Skeletal muscle tissue (tissue), 4 donors: ENCODE results near the gene TAF7. TPM values are rescaled to one million over a fixed set of nuclear protein-coding genes. Genes with fewer than 3 reads are reported as not detected.
A peak's percentile ranks its signal among the peaks of the same experiment; 100 is the strongest.
"Not testable (repeated sequence)": the region's sequence is repeated elsewhere in the genome, so short reads cannot be mapped to it uniquely, and the experiment has no call there.

ENCODE experiments used
- H3K27ac ChIP-seq: one replicate; pipeline ENCODE4 v1.7.0; 2013; ENCODE audit warnings: mild to moderate bottlenecking, low read depth, low read length, inconsistent platforms
- H3K27me3 ChIP-seq, 3 donors: one replicate each; pipeline ENCODE4 v1.7.0; 2013; ENCODE audit warnings: low read length in 3 of 3; ENCODE audit not compliant: control insufficient read depth in 3 of 3, insufficient read depth in 3 of 3
- H3K36me3 ChIP-seq, 3 donors: one replicate each; pipeline ENCODE4 v1.7.0; 2013; ENCODE audit warnings: low read length in 3 of 3; ENCODE audit not compliant: control insufficient read depth in 3 of 3, insufficient read depth in 3 of 3
- H3K4me1 ChIP-seq, 3 donors: one replicate each; pipeline ENCODE4 v1.7.0; 2013; ENCODE audit warnings: low read length in 3 of 3, mild to moderate bottlenecking in 3 of 3; ENCODE audit not compliant: control insufficient read depth in 3 of 3, insufficient read depth in 3 of 3
- H3K4me3 ChIP-seq, 3 donors: one replicate each; pipeline ENCODE4 v1.7.0; 2013; ENCODE audit warnings: low read length in 3 of 3
- H3K9ac ChIP-seq, 3 donors: one replicate each; pipeline ENCODE4 v1.7.0; 2013; ENCODE audit warnings: low read length in 3 of 3, mild to moderate bottlenecking in 3 of 3, moderate library complexity in 2 of 3, low read depth in 1 of 3
- H3K9me3 ChIP-seq, 3 donors: one replicate each; pipeline ENCODE4 v1.7.0; 2013; ENCODE audit warnings: low read length in 3 of 3; ENCODE audit not compliant: control insufficient read depth in 3 of 3
- total RNA-seq: library from RNA; depleted of rRNA; stranded (reverse); fragments of >200 nt; gene quantifications from one replicate; pipeline ENCODE4 v1.2.3, GENCODE V29; 2014
- donor health status: Osteomylitis.

The TAF7 gene
- total RNA-seq, 1 donor from 2014 or later: 72.0 TPM

- H3K27ac ChIP-seq, H3K9ac ChIP-seq, H3K27me3 ChIP-seq, H3K4me3 ChIP-seq: not testable (repeated sequence)
- Histone ChIP-seq H3K4me1 (peaks cover 4 to 28% (median 14%) of the 10 kb centered on the region in 3 donors), H3K36me3 (peaks cover 15 to 27% (median 19%) of the 10 kb centered on the region in 3 donors), H3K9me3 (peaks cover 2 to 21% (median 8%) of the 10 kb centered on the region in 3 donors)
Observed at GRCh38 chr5:141316963-141317362, 3.6 kb downstream of the TAF7 start.

- peaks cover 0 to 10% (median 8%) of the 10 kb centered on the region in 3 donors for H3K9me3 ChIP-seq
- H3K4me1 ChIP-seq: peaks cover 4 to 7% (median 4%) of the 10 kb centered on the region in 3 donors
- H3K36me3 ChIP-seq: peaks cover 7 to 16% (median 10%) of the 10 kb centered on the region in 3 donors
- H3K27me3 ChIP-seq: no peaks in the 10 kb centered on the region
- H3K9ac ChIP-seq: no peak overlapping the region
- H3K27ac ChIP-seq: no peak overlapping the region
- no peak overlapping the region for H3K4me3 ChIP-seq
Observed at GRCh38 chr5:141313711-141314110, 6.9 kb downstream of the TAF7 start.

GRCh38 chr5:141306630-141307029 lies 14.0 kb downstream of the TAF7 start:
- Histone ChIP-seq H3K27ac (no peak overlapping the region), H3K9ac (no peak overlapping the region), H3K36me3 (peaks cover 0 to 2% (median 0%) of the 10 kb centered on the region in 3 donors), H3K27me3 (no peaks in the 10 kb centered on the region), H3K4me1 (no peaks in the 10 kb centered on the region), H3K4me3 (peak overlapping the region in 1 of 3 donors; percentile 13), H3K9me3 (peaks cover 9 to 20% (median 18%) of the 10 kb centered on the region in 3 donors)

- H3K4me1 ChIP-seq: no peaks in the 10 kb centered on the region
- peaks cover 0 to 2% (median 0%) of the 10 kb centered on the region in 3 donors for H3K36me3 ChIP-seq
- no peak within 1 kb of the TSS for H3K4me3 ChIP-seq
- H3K27me3 ChIP-seq: no peaks in the 10 kb centered on the region
- peaks cover 9 to 33% (median 16%) of the 10 kb centered on the region in 3 donors for H3K9me3 ChIP-seq
- no peak within 1 kb of the TSS for H3K9ac ChIP-seq
- H3K27ac ChIP-seq: no peak within 1 kb of the TSS
Observed at GRCh38 chr5:141303756-141304155, 16.8 kb downstream of the TAF7 start, which contains the start of gene SLC25A2. TSS of gene SLC25A2 (minus strand) at chr5:141304049. CDS start at chr5:141303865, 184 bp downstream.

GRCh38 chr5:141298376-141298775 lies 22.2 kb downstream of the TAF7 start:
- Histone ChIP-seq H3K27ac (no peak overlapping the region), H3K9me3 (peaks cover 4 to 24% (median 6%) of the 10 kb centered on the region in 3 donors), H3K36me3 (peaks cover 0 to 3% (median 0%) of the 10 kb centered on the region in 3 donors), H3K27me3 (no peaks in the 10 kb centered on the region), H3K4me1 (no peaks in the 10 kb centered on the region), H3K4me3 (peak overlapping the region in 1 of 3 donors; percentile 10), H3K9ac (no peak overlapping the region)

GRCh38 chr5:141272906-141273305 lies 47.7 kb downstream of the TAF7 start:
- H3K9me3 ChIP-seq: peaks cover 10 to 60% (median 27%) of the 10 kb centered on the region in 3 donors
- no peak overlapping the region for H3K27ac ChIP-seq
- no peaks in the 10 kb centered on the region for H3K4me1 ChIP-seq
- H3K9ac ChIP-seq: no peak overlapping the region
- H3K4me3 ChIP-seq: peak overlapping the region in 1 of 3 donors; percentile 7
- H3K36me3 ChIP-seq: no peaks in the 10 kb centered on the region
- no peaks in the 10 kb centered on the region for H3K27me3 ChIP-seq

GRCh38 chr5:141269195-141269594 lies 51.4 kb downstream of the TAF7 start:
- no peak overlapping the region for H3K9ac ChIP-seq
- peaks cover 0 to 5% (median 0%) of the 10 kb centered on the region in 3 donors for H3K36me3 ChIP-seq
- peak overlapping the region in 1 of 3 donors; percentile 25 for H3K4me3 ChIP-seq
- no peaks in the 10 kb centered on the region for H3K27me3 ChIP-seq
- peaks cover 14 to 71% (median 38%) of the 10 kb centered on the region in 3 donors for H3K9me3 ChIP-seq
- H3K4me1 ChIP-seq: no peaks in the 10 kb centered on the region
- H3K27ac ChIP-seq: no peak overlapping the region

Other genes starting within 250 kb of the TAF7 start
- gene PCDHB2, start 226.2 kb downstream of the TAF7 start, total RNA-seq: 2.6 TPM
- gene PCDHB3, start 220.3 kb downstream of the TAF7 start, total RNA-seq: 1.6 TPM
- gene PCDHB4, start 199.0 kb downstream of the TAF7 start, total RNA-seq: 1.6 TPM
- gene PCDHB5, start 185.6 kb downstream of the TAF7 start, total RNA-seq: 3.1 TPM
- gene PCDHB6, start 170.7 kb downstream of the TAF7 start, total RNA-seq: 0.52 TPM
- gene PCDHB7, start 148.1 kb downstream of the TAF7 start, total RNA-seq: 2.1 TPM
- gene PCDHB8, start 143.0 kb downstream of the TAF7 start, total RNA-seq: 1.6 TPM
- gene PCDHB16, start 138.4 kb downstream of the TAF7 start, total RNA-seq: 1.6 TPM
- gene PCDHB9, start 133.6 kb downstream of the TAF7 start, total RNA-seq: 1.0 TPM
- gene PCDHB10, start 128.4 kb downstream of the TAF7 start, total RNA-seq: 2.6 TPM
- gene PCDHB11, start 121.2 kb downstream of the TAF7 start, total RNA-seq: 4.2 TPM
- 1.6 TPM for gene PCDHB12, start 112.1 kb downstream of the TAF7 start, total RNA-seq
- 1.6 TPM for gene PCDHB13, start 106.9 kb downstream of the TAF7 start, total RNA-seq
- gene PCDHB14, start 97.4 kb downstream of the TAF7 start, total RNA-seq: 4.2 TPM
- 4.2 TPM for gene PCDHB15, start 75.4 kb downstream of the TAF7 start, total RNA-seq
- 0.52 TPM for gene SLC25A2, start 16.7 kb downstream of the TAF7 start, total RNA-seq
- gene PCDHGA1, start 9.7 kb upstream of the TAF7 start, total RNA-seq: 0.52 TPM
- gene PCDHGA2, start 18.0 kb upstream of the TAF7 start, total RNA-seq: 1.6 TPM
- 2.1 TPM for gene PCDHGA3, start 23.0 kb upstream of the TAF7 start, total RNA-seq
- gene PCDHGB1, start 29.3 kb upstream of the TAF7 start, total RNA-seq: 1.6 TPM
- 1.0 TPM for gene PCDHGA4, start 34.2 kb upstream of the TAF7 start, total RNA-seq
- gene PCDHGB2, start 39.2 kb upstream of the TAF7 start, total RNA-seq: 2.1 TPM
- 2.1 TPM for gene PCDHGA5, start 43.4 kb upstream of the TAF7 start, total RNA-seq
- 3.1 TPM for gene PCDHGB3, start 49.5 kb upstream of the TAF7 start, total RNA-seq
- 4.2 TPM for gene PCDHGA6, start 53.1 kb upstream of the TAF7 start, total RNA-seq
- gene PCDHGA7, start 62.0 kb upstream of the TAF7 start, total RNA-seq: 3.7 TPM
- 4.7 TPM for gene PCDHGB4, start 66.9 kb upstream of the TAF7 start, total RNA-seq
- 3.7 TPM for gene PCDHGA8, start 71.8 kb upstream of the TAF7 start, total RNA-seq
- gene PCDHGB5, start 77.2 kb upstream of the TAF7 start, total RNA-seq: 3.7 TPM
- 4.7 TPM for gene PCDHGA9, start 82.0 kb upstream of the TAF7 start, total RNA-seq
- 5.2 TPM for gene PCDHGB6, start 87.2 kb upstream of the TAF7 start, total RNA-seq
- 4.2 TPM for gene PCDHGA10, start 92.2 kb upstream of the TAF7 start, total RNA-seq
- gene PCDHGB7, start 96.9 kb upstream of the TAF7 start, total RNA-seq: 7.3 TPM
- 6.8 TPM for gene PCDHGA11, start 100.3 kb upstream of the TAF7 start, total RNA-seq
- gene PCDHGA12, start 109.7 kb upstream of the TAF7 start, total RNA-seq: 3.1 TPM
- 38.1 TPM for gene PCDHGC3, start 155.2 kb upstream of the TAF7 start, total RNA-seq
- gene PCDHGC4, start 164.2 kb upstream of the TAF7 start, total RNA-seq: 3.7 TPM
- gene PCDHGC5, start 168.3 kb upstream of the TAF7 start, total RNA-seq: 2.1 TPM